Glutamatergic neuron (in vitro differentiated cells): ENCODE results near the gene TRAPPC4. TPM values are rescaled to one million over a fixed set of nuclear protein-coding genes. Genes with fewer than 3 reads are reported as not detected.
"Not testable (repeated sequence)": the region's sequence is repeated elsewhere in the genome, so short reads cannot be mapped to it uniquely, and the experiment has no call there.

Source experiments
- DNase-seq: peaks from one replicate; pipeline ENCODE4 v3.0.0; 2022
- H3K27ac Mint-ChIP-seq: one replicate; pipeline ENCODE4 v1.8.0; 2020; ENCODE audit warnings: mild to moderate bottlenecking, mixed read lengths, inconsistent platforms; ENCODE audit not compliant: unreplicated experiment
- H3K27me3 Mint-ChIP-seq: one replicate; pipeline ENCODE4 v1.8.0; 2020; ENCODE audit warnings: mild to moderate bottlenecking, moderate library complexity, mixed read lengths, inconsistent platforms; ENCODE audit not compliant: unreplicated experiment
- H3K36me3 Mint-ChIP-seq: one replicate; pipeline ENCODE4 v1.8.0; 2020; ENCODE audit warnings: mild to moderate bottlenecking, mixed read lengths, inconsistent platforms; ENCODE audit not compliant: unreplicated experiment
- H3K4me1 Mint-ChIP-seq: one replicate; pipeline ENCODE4 v1.8.0; 2020; ENCODE audit warnings: mild to moderate bottlenecking, low read depth, mixed read lengths, inconsistent platforms; ENCODE audit not compliant: unreplicated experiment
- H3K4me3 Mint-ChIP-seq: one replicate; pipeline ENCODE4 v1.8.0; 2020; ENCODE audit warnings: mild to moderate bottlenecking, mixed read lengths, inconsistent platforms; ENCODE audit not compliant: unreplicated experiment
- H3K9me3 Mint-ChIP-seq: one replicate; pipeline ENCODE4 v1.8.0; 2020; ENCODE audit warnings: mild to moderate bottlenecking, moderate library complexity, mixed read lengths, inconsistent platforms; ENCODE audit not compliant: unreplicated experiment
- total RNA-seq: library from RNA; stranded (reverse); fragmentation: NEBNext Ultra II Directional; extraction: Animal tissue kit (Norgen Biotek cat#: 25700); gene quantifications from one replicate; pipeline ENCODE4 v1.2.1, GENCODE V29; 2021; ENCODE audit not compliant: unreplicated experiment
- TF ChIP-seq, protein P1 (sequence below): fragments of 200-600 bp; sonication (generic); IDR thresholded peaks from one replicate; pipeline ENCODE4 v1.5.0; 2021; ENCODE audit not compliant: partially characterized antibody, unreplicated experiment

Gene TRAPPC4
- total RNA-seq, 1 donor from 2014 or later: 85.1 TPM

DNA sequence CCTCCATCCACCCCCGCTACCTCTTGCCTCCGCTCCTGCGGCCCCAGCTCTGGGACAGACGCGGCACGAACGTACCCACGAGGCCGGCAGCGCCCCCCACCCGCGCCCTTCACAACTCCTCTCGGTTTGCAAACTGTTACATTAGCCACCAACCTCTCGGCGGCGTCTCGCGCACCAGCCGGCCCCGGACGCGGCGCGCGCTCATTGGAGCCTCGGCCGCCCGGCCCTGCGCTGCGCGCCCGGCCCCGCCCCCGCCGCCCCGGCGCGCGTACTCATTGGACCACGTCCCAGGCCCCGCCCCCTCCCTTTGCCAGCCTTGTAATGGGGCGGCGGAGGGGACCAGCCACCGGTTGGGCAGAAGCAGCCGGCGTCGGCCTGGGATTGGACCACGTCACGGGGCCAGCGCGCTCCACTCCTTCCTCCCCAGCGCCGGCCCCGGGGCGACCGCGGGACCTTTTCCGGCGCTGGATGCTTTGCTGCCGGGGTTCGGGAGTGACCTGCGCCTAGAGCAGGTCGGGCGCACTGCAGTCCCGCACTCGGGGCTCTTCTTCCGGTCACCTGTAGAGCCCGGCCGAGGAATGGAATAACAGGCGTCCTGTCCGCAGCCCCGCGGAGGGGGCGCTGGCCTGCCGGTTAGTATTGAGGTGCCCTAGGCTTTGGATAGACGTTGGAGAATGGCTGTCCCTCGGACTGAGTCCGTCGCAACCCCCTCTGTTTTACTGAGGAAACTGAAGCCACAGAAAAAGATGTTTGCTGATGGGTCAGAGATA is 38.6 kb downstream of the TRAPPC4 start, which contains the start of gene HYOU1:
Gene HYOU1 (minus strand): TSS at position 206 of the 770 bp plus-strand sequence. CDS start 1,045 bp downstream, outside the sequence.
- TF ChIP-seq, protein P1, sequence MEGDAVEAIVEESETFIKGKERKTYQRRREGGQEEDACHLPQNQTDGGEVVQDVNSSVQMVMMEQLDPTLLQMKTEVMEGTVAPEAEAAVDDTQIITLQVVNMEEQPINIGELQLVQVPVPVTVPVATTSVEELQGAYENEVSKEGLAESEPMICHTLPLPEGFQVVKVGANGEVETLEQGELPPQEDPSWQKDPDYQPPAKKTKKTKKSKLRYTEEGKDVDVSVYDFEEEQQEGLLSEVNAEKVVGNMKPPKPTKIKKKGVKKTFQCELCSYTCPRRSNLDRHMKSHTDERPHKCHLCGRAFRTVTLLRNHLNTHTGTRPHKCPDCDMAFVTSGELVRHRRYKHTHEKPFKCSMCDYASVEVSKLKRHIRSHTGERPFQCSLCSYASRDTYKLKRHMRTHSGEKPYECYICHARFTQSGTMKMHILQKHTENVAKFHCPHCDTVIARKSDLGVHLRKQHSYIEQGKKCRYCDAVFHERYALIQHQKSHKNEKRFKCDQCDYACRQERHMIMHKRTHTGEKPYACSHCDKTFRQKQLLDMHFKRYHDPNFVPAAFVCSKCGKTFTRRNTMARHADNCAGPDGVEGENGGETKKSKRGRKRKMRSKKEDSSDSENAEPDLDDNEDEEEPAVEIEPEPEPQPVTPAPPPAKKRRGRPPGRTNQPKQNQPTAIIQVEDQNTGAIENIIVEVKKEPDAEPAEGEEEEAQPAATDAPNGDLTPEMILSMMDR: peak; percentile 16
- H3K27ac Mint-ChIP-seq: peak within 1 kb of the TSS; percentile 90
- H3K36me3 Mint-ChIP-seq: no peaks in the 10 kb centered on the region
- H3K27me3 Mint-ChIP-seq: peaks cover 8% of the 10 kb centered on the region
- peaks cover 10% of the 10 kb centered on the region for H3K4me1 Mint-ChIP-seq
- H3K4me3 Mint-ChIP-seq: peak within 1 kb of the TSS; percentile 95
- peaks cover 6% of the 10 kb centered on the region for H3K9me3 Mint-ChIP-seq
- peak; percentile 100 for DNase-seq

GRCh38 chr11:119059128-119059527 is 40.6 kb downstream of the TRAPPC4 start:
- Mint-ChIP-seq H3K27ac (peak overlapping the region; percentile 80), H3K4me1 (peaks cover 10% of the 10 kb centered on the region), H3K27me3 (peaks cover 11% of the 10 kb centered on the region), H3K4me3 (peak overlapping the region; percentile 57)
- H3K9me3 Mint-ChIP-seq, DNase-seq, H3K36me3 Mint-ChIP-seq: not testable (repeated sequence)

DNA sequence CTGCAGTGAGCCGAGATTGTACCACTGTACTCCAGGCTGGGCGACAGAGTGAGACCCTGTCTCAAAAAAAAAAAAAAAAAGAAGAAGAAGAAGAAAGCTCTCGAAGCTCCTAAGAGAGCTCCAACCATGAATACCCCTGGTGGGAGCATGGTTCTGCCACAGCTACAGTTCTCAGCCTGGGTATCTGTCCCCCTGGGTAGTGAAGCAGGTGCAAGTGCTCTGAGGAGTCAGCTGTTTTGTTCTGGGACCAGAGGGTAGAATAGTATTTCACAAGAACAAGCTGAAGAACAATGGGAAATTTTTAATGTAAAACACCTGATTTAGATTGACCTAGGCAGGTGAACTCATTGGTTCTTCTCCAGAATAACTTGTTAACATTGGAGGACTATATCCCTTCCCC is 42.7 kb downstream of the TRAPPC4 start:
- Mint-ChIP-seq H3K9me3 (no peaks in the 10 kb centered on the region), H3K36me3 (no peaks in the 10 kb centered on the region), H3K27ac (no peak overlapping the region), H3K27me3 (peaks cover 8% of the 10 kb centered on the region), H3K4me3 (no peak overlapping the region), H3K4me1 (peaks cover 4% of the 10 kb centered on the region)
- TF ChIP-seq, protein P1: no peak
- DNase-seq: no peak

DNA sequence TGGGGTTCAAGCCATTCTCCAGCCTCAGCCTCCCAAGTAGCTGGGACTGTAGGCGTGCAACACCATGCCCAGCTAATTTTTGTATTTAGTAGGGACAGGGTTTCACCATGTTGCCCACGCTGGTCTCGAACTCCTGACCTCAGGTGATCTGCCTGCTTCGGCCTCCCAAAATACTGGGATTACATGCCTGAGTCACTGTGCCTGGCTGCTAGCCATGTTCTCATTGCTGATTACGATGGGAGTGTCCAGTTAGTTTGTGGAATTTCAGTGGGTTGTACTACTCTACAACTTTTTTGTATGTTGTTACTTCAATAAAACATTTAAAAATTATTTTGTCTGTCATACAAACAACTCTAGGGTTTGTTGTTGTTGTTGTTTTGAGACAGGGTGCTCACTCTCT is 44.2 kb downstream of the TRAPPC4 start:
- no peak for DNase-seq
- peaks cover 6% of the 10 kb centered on the region for H3K4me1 Mint-ChIP-seq
- TF ChIP-seq, protein P1: no peak
- H3K27me3 Mint-ChIP-seq: peaks cover 5% of the 10 kb centered on the region
- peaks cover 3% of the 10 kb centered on the region for H3K9me3 Mint-ChIP-seq
- H3K27ac Mint-ChIP-seq: no peak overlapping the region
- H3K36me3 Mint-ChIP-seq: no peaks in the 10 kb centered on the region
- H3K4me3 Mint-ChIP-seq: no peak overlapping the region

- Mint-ChIP-seq H3K4me1 (peaks cover 3% of the 10 kb centered on the region), H3K27ac (no peak overlapping the region), H3K27me3 (peaks cover 2% of the 10 kb centered on the region), H3K4me3 (no peak overlapping the region), H3K9me3 (peaks cover 6% of the 10 kb centered on the region), H3K36me3 (no peaks in the 10 kb centered on the region)
- TF ChIP-seq, protein P1: peak; percentile 27
- DNase-seq: no peak
These were observed 46.8 kb downstream of the TRAPPC4 start for GRCh38 chr11:119065369-119065768.
